ENCODE data around the gene CHCHD6.
A peak's percentile ranks its signal among the peaks of the same experiment; 100 is the strongest.

CHCHD6 gene

DNA sequence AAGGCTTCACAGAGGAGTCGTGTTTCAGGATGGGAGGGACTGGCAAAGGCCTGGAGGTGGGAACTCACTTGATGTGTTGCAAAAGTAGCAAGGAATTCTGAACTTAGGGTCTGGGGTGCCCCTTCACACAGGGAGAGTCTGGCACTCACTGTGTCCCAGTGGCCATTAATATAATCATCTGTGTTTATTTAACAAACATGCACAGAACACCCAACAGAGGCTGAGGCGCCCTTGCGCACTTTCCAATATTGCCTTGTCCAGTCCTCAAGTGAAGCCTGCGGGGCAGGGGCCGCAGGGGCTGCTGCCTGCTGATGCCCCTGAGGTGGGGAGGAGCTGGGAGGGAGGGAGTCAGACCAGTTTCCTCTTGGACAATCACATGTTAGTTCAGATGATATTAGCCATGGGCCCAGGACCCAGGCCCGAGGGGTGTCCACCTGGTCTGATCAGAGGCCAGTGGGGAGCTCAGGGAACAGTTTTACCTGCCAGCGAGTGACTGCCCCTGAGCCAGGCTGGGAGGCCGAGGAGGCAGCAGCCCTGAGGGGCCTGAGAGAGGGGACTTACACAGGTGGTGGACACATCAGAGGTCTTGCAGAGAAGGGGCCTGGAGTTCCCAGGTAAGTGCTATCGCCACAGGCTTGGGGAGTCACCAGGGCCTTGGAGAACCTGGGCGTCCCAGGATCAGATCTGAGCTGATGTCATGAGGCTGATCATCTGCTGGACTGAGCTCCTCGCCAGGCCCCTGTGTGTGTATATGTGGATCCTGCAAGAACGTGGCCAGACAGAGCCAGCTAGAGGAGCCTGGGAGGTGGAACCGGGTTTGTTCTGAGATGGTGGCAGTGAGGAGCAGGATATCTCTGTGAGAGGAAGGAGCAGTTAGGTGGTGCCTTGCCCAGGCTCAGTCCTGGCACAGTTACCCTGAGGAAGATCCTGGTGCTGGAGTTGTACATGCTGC is 35.3 kb upstream of the CHCHD6 start:
- DNase-seq (ENCODE audit: low spot score), result no peak

- DNase-seq (ENCODE audit: low spot score), result no peak
These were observed 32.5 kb upstream of the CHCHD6 start for GRCh38 chr3:126671521-126671920.

DNA sequence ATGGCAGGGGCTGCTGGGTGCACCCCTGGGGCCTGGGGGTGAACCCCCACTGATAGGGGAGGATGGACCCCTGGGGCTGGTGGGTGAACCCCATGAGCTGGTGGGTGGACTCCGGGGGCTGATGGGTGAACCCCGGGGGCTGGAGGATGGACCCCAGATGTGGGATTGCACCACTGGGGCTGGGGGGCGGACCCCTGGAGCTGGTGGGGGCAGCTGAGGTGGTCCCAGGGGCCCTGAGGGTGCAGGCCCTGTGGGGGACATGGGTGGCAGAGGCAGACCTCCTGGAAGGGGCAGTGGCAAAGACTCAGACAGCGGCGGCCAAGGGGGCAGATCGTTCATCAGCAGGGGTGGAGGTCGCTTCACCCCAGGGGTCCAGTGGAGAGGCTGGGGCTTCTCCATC is 31.7 kb upstream of the CHCHD6 start:
- DNase-seq (ENCODE audit: low spot score), result no peak

GRCh38 chr3:126672741-126673140 is 31.3 kb upstream of the CHCHD6 start:
- DNase-seq (ENCODE audit: low spot score), result no peak

GRCh38 chr3:126676919-126677705 is 26.9 kb upstream of the CHCHD6 start:
- DNase-seq (ENCODE audit: low spot score), result peak; percentile 49

DNA sequence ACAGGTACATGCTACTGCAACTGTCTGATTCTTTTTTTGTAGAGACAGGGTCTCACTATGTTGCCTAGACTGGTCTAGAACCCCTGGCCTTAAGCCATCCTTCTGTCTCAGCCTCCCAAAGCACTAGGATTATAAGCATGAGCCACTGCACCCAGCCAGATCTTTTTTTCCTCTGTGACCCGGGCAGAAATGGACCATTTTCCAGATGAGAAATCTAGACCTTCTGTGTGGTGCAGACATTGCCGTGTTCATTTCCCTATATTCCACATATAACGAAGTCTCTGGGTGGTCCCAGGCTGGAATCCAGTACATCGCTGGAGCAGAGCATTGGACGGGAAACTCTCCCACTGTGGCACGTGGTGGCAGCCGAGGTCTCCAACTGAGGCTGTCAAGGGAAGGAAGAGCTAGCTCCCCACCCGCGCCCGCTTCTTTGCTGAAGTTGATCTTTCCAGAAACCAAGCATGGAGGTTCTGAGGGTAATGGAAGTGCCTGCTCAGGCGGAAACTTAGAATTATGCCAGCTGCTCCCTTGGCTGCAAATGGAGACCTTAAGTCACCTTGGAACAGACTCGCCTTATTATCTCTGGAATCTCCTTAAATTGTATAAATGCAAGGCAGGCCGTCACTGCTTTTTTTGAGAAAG is 26.1 kb upstream of the CHCHD6 start:
- peak; percentile 2 for DNase-seq (ENCODE audit: low spot score)

GRCh38 chr3:126678693-126679317 is 25.2 kb upstream of the CHCHD6 start:
- DNase-seq (ENCODE audit: low spot score), result peak; percentile 6

DNA sequence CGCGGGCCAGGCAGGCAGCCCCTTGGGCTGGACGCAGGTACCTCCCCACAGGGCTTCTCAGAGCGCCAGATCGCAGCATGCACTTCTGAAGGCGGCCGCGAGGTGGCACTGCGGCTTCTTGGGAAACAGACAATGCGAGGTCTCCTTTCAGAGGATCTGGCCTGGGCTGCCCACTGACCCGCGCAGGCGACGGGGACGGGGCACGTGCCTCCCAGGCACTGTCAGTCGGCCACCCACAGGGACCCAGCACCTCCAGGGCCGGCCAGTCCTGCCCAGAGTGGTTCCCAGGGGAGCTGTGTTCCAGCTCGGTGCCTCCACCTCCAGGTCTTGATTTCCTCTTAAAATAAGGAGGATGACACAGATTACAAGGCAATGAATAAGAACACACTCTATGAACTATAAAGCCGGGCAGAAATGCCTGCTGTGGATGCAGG is 24.7 kb upstream of the CHCHD6 start:
- DNase-seq (ENCODE audit: low spot score), result peak; percentile 87

GRCh38 chr3:126679831-126680666 is 24.0 kb upstream of the CHCHD6 start:
- peak; percentile 10 for DNase-seq (ENCODE audit: low spot score)

DNA sequence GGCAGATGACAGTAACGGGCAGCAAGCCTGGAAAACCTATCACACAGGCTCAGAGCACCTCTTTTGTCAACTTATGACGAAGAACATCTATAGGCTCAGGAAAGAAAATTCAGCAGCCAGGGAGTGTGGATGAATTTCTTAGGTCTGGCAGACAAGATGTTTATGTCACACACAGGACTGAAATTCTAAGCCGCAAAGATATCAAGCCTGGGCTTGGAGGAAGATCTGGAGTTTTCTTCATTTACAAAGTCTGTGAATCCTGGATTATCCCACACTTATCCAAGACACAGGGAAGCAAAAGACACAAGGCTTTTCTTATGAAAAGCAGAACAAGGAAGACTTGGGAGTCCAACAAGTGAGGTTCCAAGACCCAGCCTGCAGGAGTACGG is 23.4 kb upstream of the CHCHD6 start:
- DNase-seq (ENCODE audit: low spot score), result peak; percentile 2

- peak; percentile 4 for DNase-seq (ENCODE audit: low spot score)
These were observed 22.0 kb upstream of the CHCHD6 start for GRCh38 chr3:126682009-126682408.

GRCh38 chr3:126683069-126683468 is 21.0 kb upstream of the CHCHD6 start:
- no peak for DNase-seq (ENCODE audit: low spot score)

DNA sequence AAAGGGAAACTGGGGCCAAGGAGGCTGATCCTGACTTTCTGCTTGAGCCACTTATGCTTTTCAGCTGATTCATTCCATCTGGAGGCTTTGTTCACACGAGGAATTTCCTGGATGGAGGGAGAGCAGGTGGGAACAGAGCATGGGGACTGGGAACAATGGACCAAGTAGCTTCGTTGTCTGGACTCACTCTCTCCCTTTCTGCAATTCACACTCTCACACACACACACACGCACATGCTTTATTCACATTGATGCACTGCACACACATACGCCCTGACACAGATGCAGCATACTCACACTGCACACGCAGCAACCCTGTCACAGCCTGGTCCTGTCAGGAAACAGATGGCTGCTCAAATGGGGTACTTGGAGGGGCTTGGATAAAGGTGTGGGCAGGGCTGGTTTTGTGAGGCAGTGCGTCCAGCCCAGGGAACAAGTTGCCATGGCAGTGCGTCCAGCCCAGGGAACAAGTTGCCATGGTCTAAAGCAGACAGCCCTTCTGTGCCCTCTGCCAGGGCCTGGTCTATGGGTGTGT is 19.8 kb upstream of the CHCHD6 start:
- DNase-seq (ENCODE audit: low spot score), result peak; percentile 64

DNA sequence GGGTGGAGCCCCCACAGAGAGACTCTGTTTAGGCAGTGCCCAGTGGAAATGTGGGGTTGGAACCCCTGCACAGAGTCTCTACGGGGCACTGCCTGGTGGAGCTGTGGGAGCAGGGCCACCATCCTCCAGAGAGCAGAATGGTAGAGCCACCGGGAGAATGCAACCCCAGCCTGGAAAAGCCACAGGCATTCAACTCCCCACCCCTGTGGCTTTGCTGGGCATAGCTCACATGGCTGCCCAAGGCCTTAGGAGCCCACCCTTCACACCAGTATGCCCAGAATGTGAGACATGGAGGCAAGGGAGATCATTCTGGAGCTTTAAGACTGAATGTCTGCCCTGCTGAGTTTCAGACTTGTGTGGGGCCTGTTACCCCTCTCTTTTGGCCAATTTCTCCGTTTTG is 19.0 kb upstream of the CHCHD6 start:
- no peak for DNase-seq (ENCODE audit: low spot score)

GRCh38 chr3:126685493-126685892 is 18.5 kb upstream of the CHCHD6 start:
- no peak for DNase-seq (ENCODE audit: low spot score)

GRCh38 chr3:126691765-126692164 is 12.3 kb upstream of the CHCHD6 start:
- no peak for DNase-seq (ENCODE audit: low spot score)

GRCh38 chr3:126692858-126693257 is 11.2 kb upstream of the CHCHD6 start:
- no peak for DNase-seq (ENCODE audit: low spot score)

GRCh38 chr3:126693921-126694320 is 10.1 kb upstream of the CHCHD6 start:
- no peak for DNase-seq (ENCODE audit: low spot score)

DNA sequence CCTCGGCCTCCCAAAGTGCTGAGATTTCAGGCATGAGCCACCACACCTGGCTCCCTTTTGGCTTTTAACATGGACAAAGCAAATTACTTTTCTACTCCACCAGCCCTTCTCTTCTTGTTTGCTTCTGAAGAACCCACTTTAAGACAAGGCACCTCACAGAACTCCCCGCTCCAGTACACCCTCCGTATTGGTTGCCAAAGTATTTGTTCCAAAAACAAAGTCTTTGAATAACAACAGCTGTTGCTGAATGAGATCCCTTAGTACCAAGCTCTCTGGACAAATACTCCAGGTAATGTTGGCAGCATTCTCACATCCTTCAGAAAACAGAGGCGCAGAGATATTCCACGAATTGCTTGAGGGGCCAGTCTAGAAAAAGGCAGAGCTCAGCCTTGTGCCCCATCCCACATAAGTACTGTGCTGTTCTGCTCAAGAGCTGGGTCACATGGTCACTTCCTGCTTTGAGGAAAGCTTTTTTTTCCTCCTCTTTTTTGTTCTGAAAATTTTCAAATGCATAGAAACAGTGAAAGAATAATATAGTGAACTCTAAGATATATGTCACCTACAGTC is 7.3 kb upstream of the CHCHD6 start:
- no peak for DNase-seq (ENCODE audit: low spot score)

DNA sequence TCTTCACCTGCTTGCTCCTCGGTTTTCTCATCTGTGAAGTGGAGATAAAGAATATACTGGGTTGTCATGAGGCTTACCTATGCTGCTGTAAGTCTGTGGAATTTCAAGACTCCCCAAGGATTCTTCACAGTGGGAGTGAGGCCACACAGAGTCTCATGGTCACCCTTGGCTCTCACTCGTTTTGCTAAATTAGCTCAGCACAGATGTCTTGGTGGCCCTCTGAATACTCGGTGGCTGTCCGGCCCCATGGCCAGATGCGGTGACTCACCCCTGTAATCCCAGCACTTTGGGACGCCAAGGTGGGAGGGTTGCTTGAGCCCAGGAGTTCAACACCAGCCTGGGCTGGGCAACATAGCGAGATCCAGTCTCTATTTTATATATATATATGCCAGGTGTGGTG is 5.0 kb upstream of the CHCHD6 start:
- DNase-seq (ENCODE audit: low spot score), result no peak

Data from AG20443 (cell line).